ENCODE measurements around the gene PDP2.
"Not testable (repeated sequence)": the region's sequence is repeated elsewhere in the genome, so short reads cannot be mapped to it uniquely, and the experiment has no call there.

PDP2 gene

GRCh38 chr16:66895999-66896398 lies 15.7 kb downstream of the PDP2 start:
- H3K4me3 ChIP-seq (replicated peaks in 1 of 2; ENCODE audit: low read depth in 2 of 2, low read length in 2 of 2) = no peak overlapping the region
- DNase-seq (ENCODE audit: low read depth in 2 of 2) = no peak
- TF ChIP-seq, protein P1, sequence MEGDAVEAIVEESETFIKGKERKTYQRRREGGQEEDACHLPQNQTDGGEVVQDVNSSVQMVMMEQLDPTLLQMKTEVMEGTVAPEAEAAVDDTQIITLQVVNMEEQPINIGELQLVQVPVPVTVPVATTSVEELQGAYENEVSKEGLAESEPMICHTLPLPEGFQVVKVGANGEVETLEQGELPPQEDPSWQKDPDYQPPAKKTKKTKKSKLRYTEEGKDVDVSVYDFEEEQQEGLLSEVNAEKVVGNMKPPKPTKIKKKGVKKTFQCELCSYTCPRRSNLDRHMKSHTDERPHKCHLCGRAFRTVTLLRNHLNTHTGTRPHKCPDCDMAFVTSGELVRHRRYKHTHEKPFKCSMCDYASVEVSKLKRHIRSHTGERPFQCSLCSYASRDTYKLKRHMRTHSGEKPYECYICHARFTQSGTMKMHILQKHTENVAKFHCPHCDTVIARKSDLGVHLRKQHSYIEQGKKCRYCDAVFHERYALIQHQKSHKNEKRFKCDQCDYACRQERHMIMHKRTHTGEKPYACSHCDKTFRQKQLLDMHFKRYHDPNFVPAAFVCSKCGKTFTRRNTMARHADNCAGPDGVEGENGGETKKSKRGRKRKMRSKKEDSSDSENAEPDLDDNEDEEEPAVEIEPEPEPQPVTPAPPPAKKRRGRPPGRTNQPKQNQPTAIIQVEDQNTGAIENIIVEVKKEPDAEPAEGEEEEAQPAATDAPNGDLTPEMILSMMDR (IDR thresholded peaks at IDR 0.05; ENCODE audit: low read depth, low read length) = no peak

- H3K4me3 ChIP-seq (replicated peaks in 1 of 2; ENCODE audit: low read depth in 2 of 2, low read length in 2 of 2); DNase-seq (ENCODE audit: low read depth in 2 of 2): not testable (repeated sequence)
These were observed 16.4 kb downstream of the PDP2 start for GRCh38 chr16:66896682-66897081.

DNA sequence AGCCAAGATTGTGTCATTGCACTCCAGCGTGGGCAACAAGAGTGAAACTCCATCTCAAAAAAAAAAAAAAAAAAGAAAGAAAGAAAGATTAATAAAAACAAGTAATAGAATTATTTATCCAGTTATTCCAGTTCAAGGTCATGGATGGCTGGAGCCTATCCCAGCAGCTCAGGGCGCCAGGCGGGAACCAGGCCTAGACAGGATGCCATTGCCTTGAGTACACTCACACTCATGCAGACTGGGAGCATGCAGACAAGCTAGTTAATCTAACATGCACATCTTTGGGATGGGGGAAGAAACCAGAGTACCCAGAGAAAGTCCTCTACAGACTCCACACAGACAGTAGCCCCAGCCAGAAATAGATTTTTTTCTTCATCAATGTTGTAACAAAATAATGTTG lies 17.9 kb downstream of the PDP2 start:
- DNase-seq (ENCODE audit: low read depth in 2 of 2) = peak in 1 of 2 donors; percentile 46
- TF ChIP-seq, protein P1 (IDR thresholded peaks at IDR 0.05; ENCODE audit: low read depth, low read length) = no peak
- no peak overlapping the region for H3K4me3 ChIP-seq (replicated peaks in 1 of 2; ENCODE audit: low read depth in 2 of 2, low read length in 2 of 2)

DNA sequence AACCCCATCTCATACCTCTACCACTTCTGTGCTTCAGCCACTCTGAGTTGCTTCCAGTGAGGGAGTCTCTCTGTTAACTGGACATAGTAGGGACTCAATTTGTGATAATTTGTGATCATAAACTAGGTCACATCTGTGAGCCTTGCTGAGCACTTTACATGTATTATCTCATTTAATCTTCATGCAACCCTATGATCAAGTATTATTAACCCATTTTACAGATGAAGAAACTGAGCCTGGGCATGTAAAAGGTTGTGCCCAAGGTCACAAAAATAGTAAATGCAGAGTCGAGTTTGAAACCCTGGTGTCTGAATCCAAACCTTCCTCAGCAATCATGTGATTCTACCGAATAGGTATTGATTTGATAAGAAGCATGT lies 18.6 kb downstream of the PDP2 start:
- H3K4me3 ChIP-seq (replicated peaks in 1 of 2; ENCODE audit: low read depth in 2 of 2, low read length in 2 of 2) = no peak overlapping the region
- TF ChIP-seq, protein P1 (IDR thresholded peaks at IDR 0.05; ENCODE audit: low read depth, low read length) = no peak
- no peak for DNase-seq (ENCODE audit: low read depth in 2 of 2)

DNA sequence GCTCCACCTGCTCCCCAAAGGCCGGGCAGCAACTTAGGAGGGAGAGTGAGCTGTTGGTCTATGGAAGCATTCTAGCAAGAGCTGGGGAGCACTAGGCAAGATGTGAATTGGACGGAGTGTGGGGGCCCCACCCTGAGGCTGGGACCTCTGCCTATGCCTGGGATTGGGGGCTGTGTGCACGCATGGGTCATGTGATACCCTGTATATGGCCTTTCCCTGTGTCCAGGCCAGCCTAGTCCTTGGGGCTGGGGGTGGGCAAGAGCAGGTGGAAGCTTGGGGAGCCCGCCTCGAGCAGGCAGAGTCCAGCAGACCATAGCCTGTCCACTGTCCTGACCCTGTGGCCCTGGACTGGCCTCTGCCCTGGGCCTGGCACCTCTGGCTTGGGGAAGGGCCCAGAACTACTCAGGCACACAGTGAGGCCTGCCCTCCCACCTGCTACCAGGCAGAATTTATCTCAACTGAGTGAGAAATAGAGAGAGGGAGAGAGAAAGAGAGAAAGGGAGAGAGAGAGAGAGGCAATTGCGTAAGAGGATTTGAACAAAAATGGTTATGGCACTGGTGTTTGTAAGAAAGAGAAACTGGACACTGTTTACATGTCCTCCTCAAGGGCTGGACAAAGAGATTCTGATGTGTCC lies 19.1 kb downstream of the PDP2 start:
- DNase-seq (ENCODE audit: low read depth in 2 of 2) = peak; percentile 50 to 66
- TF ChIP-seq, protein P1 (IDR thresholded peaks at IDR 0.05; ENCODE audit: low read depth, low read length) = no peak

GRCh38 chr16:66899945-66900710 lies 19.8 kb downstream of the PDP2 start:
- DNase-seq (ENCODE audit: low read depth in 2 of 2) = peak; percentile 73 to 80
- TF ChIP-seq, protein P1 (IDR thresholded peaks at IDR 0.05; ENCODE audit: low read depth, low read length) = no peak
- H3K4me3 ChIP-seq (replicated peaks in 1 of 2; ENCODE audit: low read depth in 2 of 2, low read length in 2 of 2) = no peak overlapping the region

More for the DNA sequence above, 19.1 kb downstream of the PDP2 start:
- no peak overlapping the region for H3K4me3 ChIP-seq (replicated peaks in 1 of 2; ENCODE audit: low read depth in 2 of 2, low read length in 2 of 2)

GRCh38 chr16:66900721-66901441 lies 20.6 kb downstream of the PDP2 start:
- DNase-seq (ENCODE audit: low read depth in 2 of 2) = no peak
- no peak overlapping the region for H3K4me3 ChIP-seq (replicated peaks in 1 of 2; ENCODE audit: low read depth in 2 of 2, low read length in 2 of 2)
- TF ChIP-seq, protein P1 (IDR thresholded peaks at IDR 0.05; ENCODE audit: low read depth, low read length) = no peak

All from cardiac fibroblast (primary cell).